Posterior vena cava (tissue), 2 donors: ENCODE data around the gene LPGAT1. TPM values are rescaled to one million over a fixed set of nuclear protein-coding genes. Genes with fewer than 3 reads are reported as not detected.
"Not testable (repeated sequence)": the region's sequence is repeated elsewhere in the genome, so short reads cannot be mapped to it uniquely, and the experiment has no call there.

Experiments used
- DNase-seq: peaks from one replicate; pipeline ENCODE4 v3.0.0-alpha.2; 2020; ENCODE audit warnings: low spot score
- intact Hi-C, 2 donors: fragments of 100-400 bp; cut with DNase I; formaldehyde crosslinking; loops; one replicate each; pipeline versions ENCODE4 v1.14.1 to v1.14.2; 2022 to 2023
- long read RNA-seq, 2 donors: library from polyadenylated mRNA; unstranded; transcript quantifications; one replicate each; pipeline ENCODE4 v2.0.0, GENCODE V29; 2020 to 2021
- total RNA-seq, 2 donors: library from RNA; stranded (reverse); fragmentation: NEBNext Ultra II Directional; extraction: Animal tissue kit (Norgen Biotek cat#: 25700); gene quantifications; one replicate each; pipeline ENCODE4 v1.2.1, GENCODE V29; 2021
- donor health status: DM: yes; HTN: yes; CAD: no.
- donor health status: DM: yes; HTN: yes; CAD: no.

Gene LPGAT1, protein sequence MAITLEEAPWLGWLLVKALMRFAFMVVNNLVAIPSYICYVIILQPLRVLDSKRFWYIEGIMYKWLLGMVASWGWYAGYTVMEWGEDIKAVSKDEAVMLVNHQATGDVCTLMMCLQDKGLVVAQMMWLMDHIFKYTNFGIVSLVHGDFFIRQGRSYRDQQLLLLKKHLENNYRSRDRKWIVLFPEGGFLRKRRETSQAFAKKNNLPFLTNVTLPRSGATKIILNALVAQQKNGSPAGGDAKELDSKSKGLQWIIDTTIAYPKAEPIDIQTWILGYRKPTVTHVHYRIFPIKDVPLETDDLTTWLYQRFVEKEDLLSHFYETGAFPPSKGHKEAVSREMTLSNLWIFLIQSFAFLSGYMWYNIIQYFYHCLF
- 10 to 100 TPM; 39.7 to 51.9 TPM for total RNA-seq
- long read RNA-seq, donor 1, partial matches to known transcripts, result 1 of 10 reads
- long read RNA-seq, donor 1, other reads (novel, unspliced or antisense), result 9 of 10 reads
- long read RNA-seq, donor 2, partial matches to known transcripts, result 0 of 10 reads
- long read RNA-seq, donor 2, other reads (novel, unspliced or antisense), result 10 of 10 reads

DNA sequence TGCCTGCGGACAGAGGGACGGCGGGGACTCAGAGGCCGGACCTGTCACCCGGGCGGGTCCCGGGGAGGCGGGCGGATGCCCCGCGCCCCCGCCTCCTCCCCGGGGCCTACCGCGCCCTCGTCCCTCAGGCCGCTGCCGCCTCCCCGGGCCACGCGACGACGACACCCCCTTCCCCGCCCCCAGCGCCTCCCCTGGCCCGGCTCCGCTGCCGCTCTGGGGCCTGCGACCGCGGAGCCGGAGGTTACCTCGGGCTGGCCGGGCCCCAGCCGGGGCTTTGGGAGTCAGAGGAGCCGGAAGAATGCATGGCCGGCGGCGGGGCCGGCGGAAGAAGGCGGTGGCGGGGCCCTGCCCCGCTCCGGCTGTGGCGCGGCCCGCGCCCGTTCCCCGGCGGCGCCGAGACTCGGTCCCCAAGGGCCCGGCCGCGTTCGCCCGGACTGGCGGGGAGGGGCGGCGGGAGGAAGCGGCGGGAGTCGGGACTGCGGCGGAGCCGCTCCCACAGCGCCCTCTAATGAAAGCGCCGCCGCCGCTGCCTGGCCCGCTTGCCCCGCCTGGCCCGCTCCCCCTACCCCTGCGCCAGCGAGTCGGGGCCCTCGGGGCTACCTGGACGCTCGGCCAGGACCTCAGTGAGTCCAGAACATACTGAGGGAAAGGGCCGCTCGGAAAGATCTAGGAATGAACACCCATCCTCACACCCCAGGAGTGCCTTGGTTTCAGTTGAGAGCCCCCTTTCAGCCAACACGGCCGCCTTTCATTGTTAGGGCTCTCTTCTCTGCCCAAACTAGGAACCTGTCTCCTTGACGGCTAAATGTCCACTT lies at the start of gene LPGAT1:
LPGAT1 (minus strand) TSS at position 436 of the 815 bp plus-strand sequence. CDS start 1,467 bp downstream, outside the sequence.
- intact Hi-C loops, result loop anchor here in 1 of 2 donors (10.0 kb wide), 1 partner anchor 136 kb away; no protein-coding TSS in a partner anchor

DNA sequence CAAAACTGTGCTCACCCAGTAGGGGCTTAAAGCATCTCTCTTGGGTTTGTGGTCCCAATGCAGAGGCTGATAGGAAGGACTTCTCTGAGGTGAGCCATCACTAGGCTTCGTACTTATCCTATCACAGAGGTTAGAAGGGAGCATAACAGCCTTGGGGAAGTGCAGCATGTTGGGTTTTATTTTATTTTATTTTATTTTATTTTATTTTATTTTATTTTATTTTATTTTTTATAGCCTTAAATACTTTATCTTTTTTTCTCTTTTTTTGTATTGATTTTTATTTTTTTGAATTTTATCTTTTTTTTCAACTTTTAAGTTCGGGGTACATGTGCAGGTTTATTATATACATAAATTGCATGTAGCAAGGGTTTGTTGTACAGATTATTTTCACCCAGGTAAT lies 48.9 kb upstream of the LPGAT1 start:
- intact Hi-C loops, result no loop called here
- no peak for DNase-seq

More for the DNA sequence above, at the start of gene LPGAT1:
- DNase-seq, result peak; percentile 93

DNA sequence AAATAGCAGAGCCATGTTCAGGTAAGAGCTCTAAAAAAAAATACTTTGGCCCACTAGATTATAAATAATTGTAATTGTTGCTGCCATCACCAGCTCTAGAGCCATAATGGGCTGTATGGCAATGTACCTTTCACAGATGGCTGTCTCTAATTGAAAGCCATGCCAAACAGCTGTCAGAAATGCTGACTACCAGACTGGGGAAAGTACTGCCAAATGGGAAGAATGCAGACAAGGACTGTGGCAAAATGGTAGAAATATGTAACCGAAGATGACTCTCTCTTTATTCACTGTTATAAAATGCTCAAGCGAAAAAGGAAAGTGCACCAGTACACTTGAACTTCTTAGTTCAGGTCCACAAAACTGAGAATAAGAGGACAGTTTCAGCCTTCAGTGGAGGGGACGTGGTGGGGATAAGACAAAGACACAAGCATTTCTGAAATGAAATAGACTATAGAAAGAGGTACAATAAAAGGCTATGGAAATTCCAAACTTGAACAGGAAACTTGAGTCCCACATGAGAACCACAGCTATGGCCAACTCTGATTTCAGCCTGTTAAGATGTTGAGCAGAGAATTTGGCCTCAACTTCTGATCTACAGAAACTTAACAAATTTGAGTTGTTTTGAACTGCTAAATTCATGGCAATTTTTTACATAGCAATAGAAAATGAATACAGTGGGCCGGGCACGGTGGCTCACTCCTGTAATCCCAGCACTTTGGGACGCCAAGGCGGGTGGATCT lies 46.5 kb upstream of the LPGAT1 start:
- no peak for DNase-seq
- intact Hi-C loops, result loop anchor here in 1 of 2 donors (1.0 kb wide), 1 partner anchor 30 kb away; no protein-coding TSS in a partner anchor

DNA sequence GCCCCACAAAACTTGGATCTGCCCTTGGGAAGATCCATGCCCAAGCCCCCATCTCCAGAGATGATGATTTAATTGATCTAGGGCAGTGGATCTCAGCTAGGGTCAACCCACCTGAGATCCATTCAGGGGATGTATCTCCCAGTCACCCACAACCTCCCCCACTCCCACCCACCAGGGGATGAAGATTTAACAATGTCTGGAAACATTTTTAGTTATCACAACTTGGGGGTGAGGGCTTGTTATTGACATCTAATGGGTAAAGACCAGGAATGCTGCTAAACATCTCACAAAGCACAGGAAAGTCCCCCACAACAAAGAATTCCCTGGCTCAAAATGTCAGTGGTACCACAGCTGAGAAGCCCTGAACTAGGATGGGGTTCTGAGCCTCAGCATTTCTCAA lies 45.0 kb upstream of the LPGAT1 start:
- no peak for DNase-seq
- intact Hi-C loops, result no loop called here

DNA sequence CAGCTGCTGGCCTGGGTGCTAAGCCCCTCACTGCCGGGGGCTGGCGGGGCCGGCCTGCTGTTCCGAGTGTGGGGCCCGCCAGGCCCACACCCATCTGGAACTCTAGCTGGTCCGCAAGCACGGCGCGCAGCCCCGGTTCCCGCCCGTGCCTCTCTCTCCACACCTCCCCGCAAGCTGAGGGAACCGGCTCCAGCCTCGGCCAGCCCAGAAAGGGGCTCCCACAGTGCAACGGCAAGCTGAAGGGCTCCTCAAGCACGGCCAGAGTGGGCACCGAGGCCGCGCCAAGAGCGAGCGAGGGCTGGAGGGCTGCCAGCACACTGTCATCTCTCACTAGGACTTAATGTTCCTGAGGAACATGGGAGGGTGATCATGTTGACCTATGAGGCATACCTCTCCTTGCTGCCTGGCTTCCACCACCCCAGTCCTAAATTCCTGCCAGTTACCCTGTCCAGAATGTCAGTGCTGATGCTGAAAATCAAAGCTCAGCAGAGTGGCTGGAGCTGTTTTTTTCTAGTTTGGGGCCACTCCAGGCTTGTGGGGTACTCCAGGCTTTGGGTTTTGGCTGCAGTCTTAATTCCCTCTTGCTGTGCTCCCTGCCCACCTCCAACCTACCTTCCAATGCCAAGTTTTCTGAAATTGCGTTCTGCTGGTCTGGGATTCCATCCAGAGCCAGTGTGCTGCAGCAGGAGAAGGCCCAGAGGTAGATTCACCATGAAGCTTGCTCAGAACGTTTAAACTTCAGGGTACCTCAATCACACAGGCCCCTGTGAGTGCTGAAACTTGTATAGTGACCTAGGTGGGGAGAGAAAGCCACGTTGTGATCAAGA lies 44.2 kb upstream of the LPGAT1 start:
- DNase-seq, result no peak
- intact Hi-C loops, result no loop called here

DNA sequence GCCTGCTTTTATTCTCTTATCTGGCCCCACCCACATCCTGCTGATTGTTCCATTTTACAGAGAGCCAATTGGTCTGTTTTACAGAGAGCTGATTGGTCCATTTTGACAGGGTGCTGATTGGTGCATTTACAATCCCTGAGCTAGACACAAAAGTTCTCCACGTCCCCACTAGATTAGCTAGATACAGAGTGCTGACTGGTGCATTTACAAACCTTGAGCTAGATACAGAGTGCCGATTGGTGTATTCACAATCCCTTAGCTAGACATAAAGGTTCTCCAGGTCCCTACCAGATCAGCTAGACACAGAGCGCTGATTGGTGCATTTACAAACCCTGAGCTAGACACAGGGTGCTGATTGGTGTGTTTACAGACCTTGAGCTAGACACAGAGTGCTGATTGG lies 43.2 kb upstream of the LPGAT1 start:
- intact Hi-C loops, DNase-seq: not testable (repeated sequence)

DNA sequence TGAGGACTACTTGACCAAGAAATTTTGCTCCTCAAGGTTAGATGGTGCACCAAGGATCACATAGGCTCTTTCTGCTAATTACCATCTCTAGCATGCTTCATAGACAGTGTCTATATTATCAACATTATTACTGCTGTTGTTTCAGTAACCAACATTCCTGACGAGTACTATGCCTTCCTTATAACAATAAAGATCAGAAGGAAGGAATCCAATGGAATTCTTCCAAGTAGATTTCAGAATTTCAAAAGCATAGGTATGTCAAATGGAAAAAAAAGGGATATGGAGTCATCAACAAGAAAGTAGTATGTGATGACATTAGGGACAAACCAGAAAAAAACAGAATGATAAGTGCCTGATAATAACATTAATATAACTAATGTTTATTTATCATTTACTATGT lies 39.6 kb upstream of the LPGAT1 start:
- intact Hi-C loops, result no loop called here
- DNase-seq, result no peak

DNA sequence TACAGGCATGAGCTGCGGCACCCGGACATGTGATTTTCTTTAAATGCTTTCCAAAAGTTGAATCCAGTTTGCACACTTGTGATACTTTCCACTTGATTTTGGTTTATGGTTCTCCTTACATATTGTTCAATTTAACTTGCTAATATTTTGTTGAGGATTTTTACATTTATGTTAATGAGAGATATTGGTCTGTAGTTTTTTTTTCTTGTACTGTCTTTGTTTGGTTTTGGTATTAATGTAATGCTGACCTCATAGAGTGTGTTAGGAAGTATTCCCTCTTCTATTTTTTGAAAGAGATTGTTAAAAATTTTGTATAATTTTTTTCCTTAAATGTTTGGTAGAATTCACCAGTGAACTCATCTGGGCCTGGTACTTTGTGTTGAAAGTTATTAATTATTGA lies 34.6 kb upstream of the LPGAT1 start:
- no peak for DNase-seq
- intact Hi-C loops, result no loop called here

DNA sequence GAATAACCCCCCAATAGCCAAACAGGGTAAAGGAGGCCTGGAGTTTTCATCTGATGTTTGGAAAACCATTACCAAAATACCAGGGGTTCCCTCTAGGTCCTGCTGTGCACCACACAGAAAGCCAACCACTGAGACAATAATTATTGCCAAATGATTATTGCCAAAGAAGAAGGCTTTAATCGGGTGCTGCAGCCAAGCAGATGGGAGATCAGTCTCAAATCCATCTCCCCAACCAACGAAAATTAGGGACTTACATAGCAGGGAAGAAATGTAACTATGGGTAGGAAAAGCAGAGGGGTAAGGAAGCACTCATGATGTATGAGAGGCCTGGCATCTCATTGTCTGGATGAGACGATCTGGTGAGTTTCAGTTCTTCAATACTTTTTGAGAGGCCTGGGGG lies 28.8 kb upstream of the LPGAT1 start:
- intact Hi-C loops, result no loop called here
- no peak for DNase-seq

DNA sequence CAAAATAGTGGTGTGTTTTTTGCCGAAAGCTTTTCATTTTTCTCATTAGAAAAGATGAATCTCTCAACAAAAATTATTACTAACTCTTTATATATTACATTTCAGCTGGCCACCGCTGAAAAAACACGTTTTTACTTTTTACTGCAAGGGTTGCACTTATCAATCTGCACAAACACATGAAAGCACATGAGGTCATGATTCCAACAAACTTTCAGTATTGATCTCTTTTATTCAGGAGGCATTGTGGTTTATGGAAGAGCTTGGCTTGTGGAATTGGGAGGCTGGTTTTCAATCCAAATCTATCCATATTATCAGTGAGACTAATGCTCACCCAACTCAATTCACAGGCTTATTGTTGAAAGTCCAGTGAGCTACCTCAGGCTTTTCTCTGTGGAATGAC lies 20.6 kb upstream of the LPGAT1 start:
- DNase-seq, result no peak
- intact Hi-C loops, result no loop called here

DNA sequence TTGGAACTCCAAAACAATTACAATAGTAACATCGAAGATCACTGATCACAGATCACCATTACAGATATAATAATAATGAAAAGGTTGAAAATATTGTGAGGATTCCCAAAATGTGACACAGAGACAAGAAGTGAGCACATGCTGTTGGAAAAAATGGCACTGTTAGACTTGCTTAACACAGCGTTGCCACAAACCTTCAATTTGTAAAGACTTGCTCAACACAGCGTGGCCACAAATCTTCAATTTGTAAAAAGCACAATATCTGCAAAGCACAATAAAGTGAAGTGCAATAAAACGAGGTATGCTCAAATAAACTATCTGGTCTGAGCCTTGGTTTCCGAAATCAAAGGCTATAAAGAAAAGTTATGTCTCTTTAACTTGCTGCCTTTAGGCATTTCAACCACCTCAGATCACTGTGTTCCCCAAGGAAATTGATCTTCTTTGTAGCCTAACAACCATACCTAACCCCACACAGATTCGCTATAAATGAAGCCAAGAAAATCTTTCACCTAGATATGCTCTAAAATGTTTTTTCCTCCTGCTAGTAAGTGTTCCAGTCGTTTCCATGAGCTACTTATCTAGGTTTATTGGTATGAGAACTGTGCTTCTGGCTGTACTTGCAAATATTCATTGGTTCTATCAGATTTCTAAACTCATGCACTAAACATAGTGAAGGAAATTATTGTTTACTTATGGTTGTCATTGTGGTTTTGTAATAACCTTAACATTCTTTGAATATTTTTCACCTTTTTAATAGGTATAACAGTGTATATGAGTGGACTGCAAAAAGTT lies 13.1 kb upstream of the LPGAT1 start:
- intact Hi-C loops, result no loop called here

DNA sequence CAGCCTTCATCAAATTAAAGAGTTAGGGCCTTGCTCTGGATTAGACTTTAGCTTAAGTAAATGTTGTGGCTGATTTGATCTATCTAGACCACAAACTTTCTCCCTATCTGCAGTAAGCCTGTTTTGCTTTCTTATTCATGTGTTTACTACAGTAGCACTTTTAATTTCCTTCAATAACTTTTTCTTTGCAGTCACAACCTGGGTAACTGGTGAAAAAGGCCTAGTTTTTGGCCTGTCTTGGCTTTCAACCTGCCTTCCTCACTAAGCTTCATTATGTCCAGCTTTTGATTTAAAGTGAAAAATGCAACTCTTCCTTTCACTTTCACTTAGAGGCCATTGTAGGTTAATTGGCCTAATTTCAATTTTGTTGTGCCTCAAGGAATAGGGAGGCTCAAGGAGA lies 12.5 kb upstream of the LPGAT1 start:
- intact Hi-C loops, result no loop called here
- no peak for DNase-seq

More for the DNA sequence above, 13.1 kb upstream of the LPGAT1 start:
- DNase-seq, result no peak

DNA sequence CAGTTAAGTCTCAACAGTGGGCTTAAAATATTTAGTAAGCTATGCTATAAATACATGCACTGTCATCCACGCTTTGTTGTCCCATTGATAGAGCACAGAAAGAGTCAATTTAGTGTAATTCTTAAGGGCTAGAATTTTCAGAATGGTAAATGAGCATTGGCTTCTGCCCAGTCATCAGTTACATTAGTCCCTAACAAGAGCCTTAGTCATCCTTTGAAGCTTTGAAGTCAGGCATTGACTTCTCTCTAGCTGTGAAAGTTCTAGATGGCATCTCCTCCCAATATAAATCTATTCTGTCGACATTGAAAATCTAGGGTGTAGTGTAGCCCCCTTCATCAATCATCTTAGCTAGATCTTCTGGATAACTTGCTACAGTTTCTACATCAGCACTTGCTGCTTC lies 12.0 kb upstream of the LPGAT1 start:
- DNase-seq, result no peak

DNA sequence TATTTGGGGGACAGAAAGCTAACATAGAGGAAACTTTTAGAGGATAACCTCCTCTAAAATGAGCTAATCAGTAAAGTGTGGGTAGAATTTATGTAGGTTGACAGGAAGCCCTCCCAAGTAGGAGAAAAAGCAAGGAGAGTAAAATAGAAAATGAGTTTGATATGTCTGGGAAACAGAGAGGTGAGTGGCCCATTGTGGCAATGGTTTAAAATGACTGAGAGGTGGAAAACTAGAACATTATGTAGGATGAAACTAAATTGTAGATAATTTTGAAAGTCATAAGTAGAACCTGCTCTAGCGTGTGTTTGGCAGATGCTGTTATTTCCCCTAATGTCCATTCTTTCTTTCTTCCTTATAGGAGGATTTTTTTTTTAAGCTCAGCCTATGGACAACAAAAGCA lies 8.5 kb upstream of the LPGAT1 start:
- intact Hi-C loops, result loop anchor here in 1 of 2 donors (10.0 kb wide), 1 partner anchor 144 kb away; no protein-coding TSS in a partner anchor
- DNase-seq, result no peak

More for the DNA sequence above, 12.0 kb upstream of the LPGAT1 start:
- intact Hi-C loops, result no loop called here

DNA sequence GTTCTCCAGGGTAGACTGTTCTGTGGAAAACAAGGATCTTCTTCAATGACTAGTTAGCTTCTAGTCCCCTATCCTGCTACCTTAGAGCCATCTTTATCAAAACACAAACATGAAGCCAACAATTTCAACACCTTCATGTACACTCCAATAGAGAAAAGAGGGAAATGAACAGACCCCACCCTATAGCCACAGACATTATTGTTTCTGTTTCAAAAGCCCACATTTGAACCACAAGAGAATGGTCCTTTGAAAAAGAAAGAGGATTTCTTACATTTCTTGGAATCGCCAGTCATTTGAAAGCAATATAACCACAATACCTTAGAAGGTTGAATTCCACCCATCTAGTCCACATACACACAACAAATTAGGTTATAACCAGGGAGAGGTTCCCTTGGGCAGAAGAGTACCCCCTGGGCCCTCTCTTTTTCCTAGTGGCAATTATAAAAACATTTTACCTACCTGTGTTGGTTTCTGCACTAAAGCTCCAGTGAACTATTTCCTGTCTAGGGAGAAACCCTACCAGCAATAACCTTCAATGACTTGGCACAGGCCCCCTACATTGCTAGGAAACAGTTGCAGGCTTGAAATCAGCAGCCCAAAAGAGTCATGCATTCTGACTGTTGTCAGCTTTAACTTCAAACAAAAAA lies 2.7 kb upstream of the LPGAT1 start:
- DNase-seq, result no peak
- intact Hi-C loops, result loop anchor here in 1 of 2 donors (10.0 kb wide), 1 partner anchor 138 kb away; no protein-coding TSS in a partner anchor

DNA sequence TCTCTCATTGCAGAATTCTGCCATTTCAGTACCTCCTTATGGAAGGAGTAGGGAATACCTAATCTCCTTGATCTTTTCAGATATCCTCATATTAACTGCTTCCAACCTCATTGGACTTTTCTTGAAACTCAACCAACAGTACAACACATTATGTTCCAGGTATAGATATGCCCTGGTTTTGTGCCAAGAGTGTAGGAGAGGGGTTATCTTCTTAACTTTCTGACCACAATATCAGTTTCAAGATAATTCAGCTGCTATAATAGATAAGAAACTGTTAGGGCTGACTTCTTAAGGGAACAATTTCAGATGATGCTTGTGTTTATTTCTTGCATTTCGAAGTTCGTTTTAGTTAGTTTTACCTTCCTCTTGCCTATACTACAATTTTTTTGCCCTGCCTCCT lies 2.1 kb upstream of the LPGAT1 start:
- DNase-seq, result no peak
- intact Hi-C loops, result loop anchor here in 1 of 2 donors (10.0 kb wide), 1 partner anchor 138 kb away; no protein-coding TSS in a partner anchor
